Duodenal mucosa (tissue), 2 donors: Measurements from ENCODE around the gene GPD1.

ENCODE experiments used
- H3K27ac ChIP-seq: one replicate; pipeline ENCODE4 v1.7.0; 2013; ENCODE audit warnings: low read depth, low read length
- H3K27me3 ChIP-seq, 2 donors: one replicate each; pipeline ENCODE4 v1.7.0; 2013; ENCODE audit warnings: low read length in 2 of 2, control low read depth in 1 of 2; ENCODE audit not compliant: insufficient read depth in 2 of 2, control insufficient read depth in 1 of 2
- H3K36me3 ChIP-seq, 2 donors: one replicate each; pipeline ENCODE4 v1.7.0; 2013; ENCODE audit warnings: low read length in 2 of 2, control low read depth in 1 of 2; ENCODE audit not compliant: insufficient read depth in 2 of 2, control insufficient read depth in 1 of 2
- H3K4me1 ChIP-seq, 2 donors: one replicate each; pipeline ENCODE4 v1.7.0; 2013; ENCODE audit warnings: low read length in 2 of 2, control low read depth in 1 of 2; ENCODE audit not compliant: insufficient read depth in 2 of 2, control insufficient read depth in 1 of 2
- H3K4me3 ChIP-seq, 2 donors: one replicate each; pipeline ENCODE4 v1.7.0; 2013; ENCODE audit warnings: low read length in 2 of 2, low read depth in 1 of 2
- H3K9ac ChIP-seq, 2 donors: one replicate each; pipeline ENCODE4 v1.7.0; 2013; ENCODE audit warnings: low read length in 2 of 2, low read depth in 1 of 2
- H3K9me3 ChIP-seq, 2 donors: one replicate each; pipeline ENCODE4 v1.7.0; 2013; ENCODE audit warnings: low read length in 2 of 2, control low read depth in 1 of 2; ENCODE audit not compliant: control insufficient read depth in 1 of 2

Gene GPD1

GRCh38 chr12:50107416-50108268 is 3.8 kb downstream of the GPD1 start:
- H3K27ac ChIP-seq: no peak overlapping the region
- H3K9ac ChIP-seq: no peak overlapping the region
- no peak overlapping the region for H3K4me3 ChIP-seq
- peaks cover 0 to 2% of the 10 kb centered on the region in 2 donors for H3K9me3 ChIP-seq
- H3K4me1 ChIP-seq: peaks cover 58 to 68% of the 10 kb centered on the region in 2 donors
- peaks cover 0 to 15% of the 10 kb centered on the region in 2 donors for H3K36me3 ChIP-seq
- no peaks in the 10 kb centered on the region for H3K27me3 ChIP-seq

- peaks cover 0 to 2% of the 10 kb centered on the region in 2 donors for H3K9me3 ChIP-seq
- H3K9ac ChIP-seq: peak overlapping the region; percentile 44 to 77
- H3K27me3 ChIP-seq: no peaks in the 10 kb centered on the region
- H3K27ac ChIP-seq: peak overlapping the region; percentile 87
- H3K4me3 ChIP-seq: peak overlapping the region in 1 of 2 donors; percentile 6
- H3K36me3 ChIP-seq: peaks cover 0 to 15% of the 10 kb centered on the region in 2 donors
- H3K4me1 ChIP-seq: peaks cover 45 to 69% of the 10 kb centered on the region in 2 donors
These were observed 5.5 kb downstream of the GPD1 start for GRCh38 chr12:50109319-50109718.

- no peaks in the 10 kb centered on the region for H3K27me3 ChIP-seq
- H3K27ac ChIP-seq: peak overlapping the region; percentile 87
- H3K4me1 ChIP-seq: peaks cover 37 to 66% of the 10 kb centered on the region in 2 donors
- H3K9ac ChIP-seq: peak overlapping the region; percentile 44 to 77
- H3K36me3 ChIP-seq: peaks cover 0 to 15% of the 10 kb centered on the region in 2 donors
- H3K4me3 ChIP-seq: peak overlapping the region; percentile 55 to 65
- H3K9me3 ChIP-seq: peaks cover 0 to 2% of the 10 kb centered on the region in 2 donors
These were observed 6.4 kb downstream of the GPD1 start for GRCh38 chr12:50110127-50110761.

- Histone ChIP-seq H3K4me1 (peaks cover 32 to 63% of the 10 kb centered on the region in 2 donors), H3K27ac (peak overlapping the region; percentile 87), H3K27me3 (no peaks in the 10 kb centered on the region), H3K36me3 (peaks cover 0 to 15% of the 10 kb centered on the region in 2 donors), H3K4me3 (peak overlapping the region; percentile 55 to 65), H3K9me3 (peaks cover 0 to 2% of the 10 kb centered on the region in 2 donors), H3K9ac (peak overlapping the region; percentile 44 to 77)
These were observed 7.0 kb downstream of the GPD1 start for GRCh38 chr12:50110762-50111351.

GRCh38 chr12:50111395-50111692 is 7.5 kb downstream of the GPD1 start:
- Histone ChIP-seq H3K27me3 (no peaks in the 10 kb centered on the region), H3K9ac (peak overlapping the region in 1 of 2 donors; percentile 44), H3K9me3 (peaks cover 0 to 2% of the 10 kb centered on the region in 2 donors), H3K36me3 (peaks cover 0 to 17% of the 10 kb centered on the region in 2 donors), H3K4me3 (peak overlapping the region; percentile 55 to 65), H3K27ac (peak overlapping the region; percentile 87), H3K4me1 (peaks cover 32 to 64% of the 10 kb centered on the region in 2 donors)

- Histone ChIP-seq H3K27ac (peak within 1 kb of the TSS; percentile 97), H3K27me3 (no peaks in the 10 kb centered on the region), H3K9me3 (peaks cover 0 to 2% of the 10 kb centered on the region in 2 donors), H3K9ac (peak within 1 kb of the TSS; percentile 98 to 100), H3K36me3 (peaks cover 0 to 18% of the 10 kb centered on the region in 2 donors), H3K4me1 (peaks cover 32 to 63% of the 10 kb centered on the region in 2 donors), H3K4me3 (peak within 1 kb of the TSS; percentile 99 to 100)
These were observed 8.1 kb downstream of the GPD1 start, which contains the start of gene COX14 for GRCh38 chr12:50111693-50112455. Gene COX14, plus strand, starts transcription at chr12:50112236. Its CDS starts 7,808 bp downstream, at chr12:50120044.

GRCh38 chr12:50112456-50113218 is 8.8 kb downstream of the GPD1 start:
- Histone ChIP-seq H3K27me3 (no peaks in the 10 kb centered on the region), H3K36me3 (peaks cover 0 to 11% of the 10 kb centered on the region in 2 donors), H3K27ac (peak overlapping the region; percentile 97), H3K9ac (peak overlapping the region; percentile 98 to 100), H3K9me3 (peaks cover 0 to 2% of the 10 kb centered on the region in 2 donors), H3K4me3 (peak overlapping the region; percentile 99 to 100), H3K4me1 (peaks cover 35 to 61% of the 10 kb centered on the region in 2 donors)

- Histone ChIP-seq H3K27ac (no peak overlapping the region), H3K9ac (no peak overlapping the region), H3K27me3 (no peaks in the 10 kb centered on the region), H3K4me1 (peaks cover 30 to 47% of the 10 kb centered on the region in 2 donors), H3K4me3 (no peak overlapping the region), H3K9me3 (peaks cover 0 to 1% of the 10 kb centered on the region in 2 donors), H3K36me3 (peaks cover 17 to 31% of the 10 kb centered on the region in 2 donors)
These were observed 13.3 kb downstream of the GPD1 start for GRCh38 chr12:50117057-50117622.

GRCh38 chr12:50119387-50119786 is 15.6 kb downstream of the GPD1 start:
- Histone ChIP-seq H3K36me3 (peaks cover 17 to 50% of the 10 kb centered on the region in 2 donors), H3K4me3 (no peak overlapping the region), H3K27ac (no peak overlapping the region), H3K27me3 (no peaks in the 10 kb centered on the region), H3K9ac (no peak overlapping the region), H3K4me1 (peaks cover 32 to 39% of the 10 kb centered on the region in 2 donors), H3K9me3 (no peaks in the 10 kb centered on the region)
